HepG2 (cell line): Measurements from ENCODE around the gene CDHR4. TPM values are rescaled to one million over a fixed set of nuclear protein-coding genes. Genes with fewer than 3 reads are reported as not detected.
A peak's percentile ranks its signal among the peaks of the same experiment; 100 is the strongest.

Experiments
- ARNT2 ChIP-seq: sonication (generic); formaldehyde crosslinking; IDR thresholded peaks from 2 replicates; pipeline ENCODE4 v1.8.0; 2022; ENCODE audit warnings: mild to moderate bottlenecking, low read depth, missing genetic modification reagents, moderate library complexity
- ATF7-NPFF ChIP-seq: sonication (generic); formaldehyde crosslinking; IDR thresholded peaks from 2 replicates; pipeline ENCODE4 v1.8.1; 2023; ENCODE audit warnings: mild to moderate bottlenecking, low read depth, missing genetic modification reagents, moderate library complexity
- BORCS8-MEF2B ChIP-seq: sonication (generic); formaldehyde crosslinking; IDR thresholded peaks from 2 replicates; pipeline ENCODE4 v1.8.0; 2022; ENCODE audit warnings: mild to moderate bottlenecking, missing genetic modification reagents
- FOSL2 ChIP-seq: sonication (generic); formaldehyde crosslinking; IDR thresholded peaks from 2 replicates; pipeline ENCODE4 v1.4.0; 2020; ENCODE audit warnings: missing genetic modification reagents
- MXI1 ChIP-seq: IDR thresholded peaks from 3 replicates; pipeline ENCODE4 v1.6.1; 2012; ENCODE audit warnings: low read depth, low read length, inconsistent platforms, borderline replicate concordance
- NR1H2 ChIP-seq: sonication (generic); formaldehyde crosslinking; IDR thresholded peaks from 2 replicates; pipeline ENCODE4 v1.8.1; 2022; ENCODE audit warnings: low read depth, missing genetic modification reagents, borderline replicate concordance
- PTBP1 ChIP-seq: fragments of 200-400 bp; formaldehyde crosslinking; IDR thresholded peaks from 2 replicates; pipeline ENCODE4 v1.6.1; 2018; ENCODE audit warnings: low read length, low read depth; ENCODE audit not compliant: poor library complexity, severe bottlenecking
- ZNF205 ChIP-seq: IDR thresholded peaks from 2 replicates; pipeline ENCODE4 v1.6.1; 2018; ENCODE audit warnings: missing biosample characterization, missing genetic modification reagents
- ZNF225 ChIP-seq: sonication (generic); formaldehyde crosslinking; IDR thresholded peaks from 2 replicates; pipeline ENCODE4 v1.4.0; 2020; ENCODE audit warnings: mild to moderate bottlenecking, missing genetic modification reagents
- ZNF879 ChIP-seq: sonication (generic); formaldehyde crosslinking; IDR thresholded peaks from 2 replicates; pipeline ENCODE4 v1.8.1; 2023; ENCODE audit warnings: missing genetic modification reagents
- polyA plus RNA-seq, 8 experiments: library from polyadenylated mRNA; depleted of rRNA in 3 of 8; stranded (reverse) in 7 of 8; unstranded in 1 of 8; fragments of >200 nt; fragmentation: Illumina TruSeq in 4 of 8; extraction: Trizol in 4 of 8; gene quantifications; 2 replicates each; pipeline versions ENCODE4 v1.2.1 to v1.2.3, GENCODE V29; 2011 to 2016; ENCODE audit warnings: low read depth in 4 of 8, missing spikeins in 1 of 8, mixed read lengths in 1 of 8; ENCODE audit not compliant: insufficient read depth in 1 of 8
- total RNA-seq, 5 experiments: library from RNA; depleted of rRNA; stranded (reverse); fragments of >200 nt; fragmentation: Illumina TruSeq; extraction: Trizol; gene quantifications; 2 replicates each; pipeline ENCODE4 v1.2.3, GENCODE V29; 2016; ENCODE audit warnings: low read depth in 1 of 5
- TF ChIP-seq, protein P1 (sequence below): sonication (generic); formaldehyde crosslinking; IDR thresholded peaks from 2 replicates; pipeline ENCODE4 v1.4.0; 2020; ENCODE audit warnings: low read depth, missing genetic modification reagents
- TF ChIP-seq, protein P2 (sequence below): sonication (generic); formaldehyde crosslinking; IDR thresholded peaks from 2 replicates; pipeline ENCODE4 v1.5.0; 2020; ENCODE audit warnings: mild to moderate bottlenecking, missing genetic modification reagents
- TF ChIP-seq, protein P3 (sequence below): sonication (generic); formaldehyde crosslinking; IDR thresholded peaks from 2 replicates; pipeline ENCODE4 v1.8.0; 2022; ENCODE audit warnings: mild to moderate bottlenecking, missing genetic modification reagents
- TF ChIP-seq, protein P4 (sequence below): sonication (generic); formaldehyde crosslinking; IDR thresholded peaks from 2 replicates; pipeline ENCODE4 v1.5.1; 2020; ENCODE audit warnings: missing genetic modification reagents, mild to moderate bottlenecking, borderline replicate concordance
- TF ChIP-seq, protein P5 (sequence below): sonication (generic); formaldehyde crosslinking; IDR thresholded peaks from 2 replicates; pipeline ENCODE4 v1.4.0; 2020; ENCODE audit warnings: mild to moderate bottlenecking, missing genetic modification reagents
- TF ChIP-seq, protein P6 (sequence below): IDR thresholded peaks from 2 replicates; pipeline ENCODE4 v1.6.1; 2016; ENCODE audit warnings: mild to moderate bottlenecking

The CDHR4 gene
- total and polyA plus RNA-seq, 2 of the 13 experiments (the other 11 are each of a cell fraction or from before 2014, with no cell fraction given), result 0.21 TPM; not detected in 1

DNA sequence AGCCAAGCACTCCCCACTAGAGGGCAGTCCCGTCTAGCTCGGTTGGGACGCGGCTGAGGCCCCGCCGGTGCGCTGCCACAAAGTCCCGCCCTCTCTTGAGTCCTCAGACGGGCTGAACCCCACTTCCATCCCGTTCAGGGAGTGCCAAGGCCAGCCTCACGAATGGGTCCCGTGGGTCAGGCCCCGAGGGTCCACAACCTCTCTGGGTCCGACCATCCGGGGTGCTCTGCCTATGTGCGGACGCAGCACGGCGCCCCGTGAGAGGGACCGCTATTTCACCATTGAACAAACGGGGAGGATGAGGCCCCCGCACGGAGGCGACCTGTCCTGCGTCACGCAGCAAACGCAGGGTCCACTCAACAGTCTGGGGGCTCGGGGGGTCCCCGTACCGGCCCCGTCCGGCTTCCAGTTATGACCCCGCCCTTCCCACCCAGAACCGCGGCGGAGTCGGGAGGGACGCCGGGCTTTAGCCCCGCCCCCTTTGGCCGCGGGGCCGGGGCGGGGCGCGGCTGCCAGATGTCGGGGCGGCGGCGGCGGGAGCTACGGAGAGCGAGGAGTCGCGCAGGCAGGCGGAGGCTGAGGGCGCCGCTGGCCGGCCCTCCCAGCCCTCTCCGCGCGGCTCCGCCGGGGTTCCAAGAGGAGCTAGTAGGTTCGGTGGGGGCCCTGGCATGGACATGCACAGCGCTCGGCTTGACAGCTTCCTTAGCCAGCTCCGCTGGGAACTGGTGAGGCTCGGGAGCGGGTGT lies 3.2 kb upstream of the CDHR4 start, which contains the start of gene INKA1 (continued):
- TF ChIP-seq, protein P1, sequence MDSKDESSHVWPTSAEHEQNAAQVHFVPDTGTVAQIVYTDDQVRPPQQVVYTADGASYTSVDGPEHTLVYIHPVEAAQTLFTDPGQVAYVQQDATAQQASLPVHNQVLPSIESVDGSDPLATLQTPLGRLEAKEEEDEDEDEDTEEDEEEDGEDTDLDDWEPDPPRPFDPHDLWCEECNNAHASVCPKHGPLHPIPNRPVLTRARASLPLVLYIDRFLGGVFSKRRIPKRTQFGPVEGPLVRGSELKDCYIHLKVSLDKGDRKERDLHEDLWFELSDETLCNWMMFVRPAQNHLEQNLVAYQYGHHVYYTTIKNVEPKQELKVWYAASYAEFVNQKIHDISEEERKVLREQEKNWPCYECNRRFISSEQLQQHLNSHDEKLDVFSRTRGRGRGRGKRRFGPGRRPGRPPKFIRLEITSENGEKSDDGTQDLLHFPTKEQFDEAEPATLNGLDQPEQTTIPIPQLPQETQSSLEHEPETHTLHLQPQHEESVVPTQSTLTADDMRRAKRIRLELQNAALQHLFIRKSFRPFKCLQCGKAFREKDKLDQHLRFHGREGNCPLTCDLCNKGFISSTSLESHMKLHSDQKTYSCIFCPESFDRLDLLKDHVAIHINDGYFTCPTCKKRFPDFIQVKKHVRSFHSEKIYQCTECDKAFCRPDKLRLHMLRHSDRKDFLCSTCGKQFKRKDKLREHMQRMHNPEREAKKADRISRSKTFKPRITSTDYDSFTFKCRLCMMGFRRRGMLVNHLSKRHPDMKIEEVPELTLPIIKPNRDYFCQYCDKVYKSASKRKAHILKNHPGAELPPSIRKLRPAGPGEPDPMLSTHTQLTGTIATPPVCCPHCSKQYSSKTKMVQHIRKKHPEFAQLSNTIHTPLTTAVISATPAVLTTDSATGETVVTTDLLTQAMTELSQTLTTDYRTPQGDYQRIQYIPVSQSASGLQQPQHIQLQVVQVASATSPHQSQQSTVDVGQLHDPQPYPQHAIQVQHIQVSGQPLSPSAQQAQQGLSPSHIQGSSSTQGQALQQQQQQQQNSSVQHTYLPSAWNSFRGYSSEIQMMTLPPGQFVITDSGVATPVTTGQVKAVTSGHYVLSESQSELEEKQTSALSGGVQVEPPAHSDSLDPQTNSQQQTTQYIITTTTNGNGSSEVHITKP (CRISPR knock-in tag), result no peak
- TF ChIP-seq ZNF205 (CRISPR knock-in tag), result no peak
- peak; percentile 62; the same call in 1 of the 2 replicates for TF ChIP-seq ZNF225 (CRISPR knock-in tag)
- TF ChIP-seq MXI1, result peak; percentile 46; the same call in 1 of the 3 replicates
- TF ChIP-seq ZNF879 (CRISPR knock-in tag), result no peak
- peak; percentile 25; the same call in 1 of the 2 replicates for TF ChIP-seq FOSL2 (CRISPR knock-in tag)
- TF ChIP-seq, protein P2, sequence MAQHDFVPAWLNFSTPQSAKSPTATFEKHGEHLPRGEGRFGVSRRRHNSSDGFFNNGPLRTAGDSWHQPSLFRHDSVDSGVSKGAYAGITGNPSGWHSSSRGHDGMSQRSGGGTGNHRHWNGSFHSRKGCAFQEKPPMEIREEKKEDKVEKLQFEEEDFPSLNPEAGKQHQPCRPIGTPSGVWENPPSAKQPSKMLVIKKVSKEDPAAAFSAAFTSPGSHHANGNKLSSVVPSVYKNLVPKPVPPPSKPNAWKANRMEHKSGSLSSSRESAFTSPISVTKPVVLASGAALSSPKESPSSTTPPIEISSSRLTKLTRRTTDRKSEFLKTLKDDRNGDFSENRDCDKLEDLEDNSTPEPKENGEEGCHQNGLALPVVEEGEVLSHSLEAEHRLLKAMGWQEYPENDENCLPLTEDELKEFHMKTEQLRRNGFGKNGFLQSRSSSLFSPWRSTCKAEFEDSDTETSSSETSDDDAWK (CRISPR knock-in tag), result no peak
- TF ChIP-seq PTBP1, result no peak
- TF ChIP-seq NR1H2 (CRISPR knock-in tag), result no peak
- no peak for TF ChIP-seq ARNT2 (CRISPR knock-in tag)
- no peak for TF ChIP-seq ATF7-NPFF (CRISPR knock-in tag)
- TF ChIP-seq, protein P3, sequence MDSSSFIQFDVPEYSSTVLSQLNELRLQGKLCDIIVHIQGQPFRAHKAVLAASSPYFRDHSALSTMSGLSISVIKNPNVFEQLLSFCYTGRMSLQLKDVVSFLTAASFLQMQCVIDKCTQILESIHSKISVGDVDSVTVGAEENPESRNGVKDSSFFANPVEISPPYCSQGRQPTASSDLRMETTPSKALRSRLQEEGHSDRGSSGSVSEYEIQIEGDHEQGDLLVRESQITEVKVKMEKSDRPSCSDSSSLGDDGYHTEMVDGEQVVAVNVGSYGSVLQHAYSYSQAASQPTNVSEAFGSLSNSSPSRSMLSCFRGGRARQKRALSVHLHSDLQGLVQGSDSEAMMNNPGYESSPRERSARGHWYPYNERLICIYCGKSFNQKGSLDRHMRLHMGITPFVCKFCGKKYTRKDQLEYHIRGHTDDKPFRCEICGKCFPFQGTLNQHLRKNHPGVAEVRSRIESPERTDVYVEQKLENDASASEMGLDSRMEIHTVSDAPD (CRISPR knock-in tag), result no peak
- TF ChIP-seq, protein P4, sequence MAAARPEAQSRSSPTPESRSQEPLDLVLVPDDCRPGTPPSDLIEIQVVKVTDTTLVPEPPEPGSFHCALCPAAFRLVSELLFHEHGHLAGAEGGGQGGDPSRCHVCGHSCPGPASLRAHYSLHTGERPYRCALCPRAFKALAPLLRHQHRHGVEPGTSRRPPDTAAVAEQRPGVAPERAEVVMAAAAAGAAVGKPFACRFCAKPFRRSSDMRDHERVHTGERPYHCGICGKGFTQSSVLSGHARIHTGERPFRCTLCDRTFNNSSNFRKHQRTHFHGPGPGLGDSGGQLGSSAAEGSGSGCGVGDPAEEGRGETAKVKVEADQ (CRISPR knock-in tag), result no peak
- peak; percentile 3; the same call in 1 of the 2 replicates for TF ChIP-seq BORCS8-MEF2B
- TF ChIP-seq, protein P5, sequence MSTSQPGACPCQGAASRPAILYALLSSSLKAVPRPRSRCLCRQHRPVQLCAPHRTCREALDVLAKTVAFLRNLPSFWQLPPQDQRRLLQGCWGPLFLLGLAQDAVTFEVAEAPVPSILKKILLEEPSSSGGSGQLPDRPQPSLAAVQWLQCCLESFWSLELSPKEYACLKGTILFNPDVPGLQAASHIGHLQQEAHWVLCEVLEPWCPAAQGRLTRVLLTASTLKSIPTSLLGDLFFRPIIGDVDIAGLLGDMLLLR (CRISPR knock-in tag), result no peak
- TF ChIP-seq, protein P6, sequence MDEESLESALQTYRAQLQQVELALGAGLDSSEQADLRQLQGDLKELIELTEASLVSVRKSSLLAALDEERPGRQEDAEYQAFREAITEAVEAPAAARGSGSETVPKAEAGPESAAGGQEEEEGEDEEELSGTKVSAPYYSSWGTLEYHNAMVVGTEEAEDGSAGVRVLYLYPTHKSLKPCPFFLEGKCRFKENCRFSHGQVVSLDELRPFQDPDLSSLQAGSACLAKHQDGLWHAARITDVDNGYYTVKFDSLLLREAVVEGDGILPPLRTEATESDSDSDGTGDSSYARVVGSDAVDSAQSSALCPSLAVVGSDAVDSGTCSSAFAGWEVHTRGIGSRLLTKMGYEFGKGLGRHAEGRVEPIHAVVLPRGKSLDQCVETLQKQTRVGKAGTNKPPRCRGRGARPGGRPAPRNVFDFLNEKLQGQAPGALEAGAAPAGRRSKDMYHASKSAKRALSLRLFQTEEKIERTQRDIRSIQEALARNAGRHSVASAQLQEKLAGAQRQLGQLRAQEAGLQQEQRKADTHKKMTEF, result peak; percentile 14; the same call in 1 of the 2 replicates
